ENCODE results near the gene NUP210L.

Gene NUP210L

DNA sequence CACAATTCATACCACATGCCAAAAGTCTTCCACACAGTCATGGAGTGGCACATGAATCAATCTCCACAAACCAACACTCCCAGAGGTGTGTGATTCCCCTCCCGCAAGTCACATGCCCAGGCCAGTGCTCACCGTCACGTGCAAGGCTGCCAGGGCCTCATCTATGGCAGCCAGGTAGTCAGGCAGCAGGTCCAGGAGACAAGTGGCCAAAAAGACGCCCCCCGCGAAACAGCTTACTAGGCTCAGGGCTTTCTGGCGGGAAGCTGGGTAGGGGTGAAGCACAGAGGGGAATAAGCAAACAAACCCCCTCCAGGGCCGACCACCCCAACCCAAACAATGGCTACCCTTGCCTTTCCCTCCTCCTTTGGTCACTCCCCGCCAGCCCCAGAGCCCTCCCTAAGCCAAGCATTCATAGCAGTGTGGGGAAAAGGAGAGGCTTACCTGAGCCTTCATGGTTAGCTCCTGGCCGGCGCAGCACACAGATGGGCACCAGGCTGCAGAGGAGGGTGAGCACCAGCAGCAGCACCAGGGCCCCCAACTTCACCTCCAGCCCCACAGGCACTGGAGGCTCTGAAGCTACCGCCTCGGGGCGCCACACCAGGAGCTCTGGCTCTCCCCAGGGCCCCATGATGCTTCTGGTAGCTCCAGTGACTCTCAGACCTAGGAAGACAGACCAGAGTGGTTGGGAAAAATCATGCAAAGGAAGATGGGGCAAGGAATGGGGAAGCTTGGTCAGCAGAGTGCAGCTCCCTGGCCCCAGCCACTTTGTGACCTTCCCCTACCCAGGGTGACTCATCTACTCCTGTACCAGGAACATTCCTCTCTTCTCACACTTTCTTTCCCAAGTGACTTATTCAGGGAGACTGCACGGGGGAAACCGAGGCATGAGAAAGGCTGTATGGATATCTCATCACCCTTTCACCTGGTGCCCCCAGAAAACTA is 192.5 kb downstream of the NUP210L start:
- peak; percentile 30 for DNase-seq

DNA sequence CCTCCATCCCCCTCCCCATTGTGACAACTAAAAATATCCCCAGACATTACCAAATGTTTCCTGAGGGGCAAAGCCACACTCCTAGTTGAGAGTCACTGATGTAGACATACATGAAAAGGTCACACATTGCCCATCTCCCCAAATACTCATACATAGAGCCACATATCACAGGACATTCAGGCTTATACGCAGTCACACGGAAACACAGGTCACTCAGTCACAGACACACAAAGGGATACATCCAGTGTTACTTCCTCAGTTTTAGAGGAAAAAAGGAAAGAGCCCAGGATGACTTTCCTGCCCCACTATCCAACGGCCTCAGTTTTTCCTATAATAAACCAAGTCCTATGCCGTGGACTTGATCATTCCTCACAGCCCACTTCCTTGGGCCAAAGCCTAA is 193.5 kb downstream of the NUP210L start:
- DNase-seq: no peak

- DNase-seq: no peak
Measured at GRCh38 chr1:153960206-153960605, 194.7 kb downstream of the NUP210L start.

DNA sequence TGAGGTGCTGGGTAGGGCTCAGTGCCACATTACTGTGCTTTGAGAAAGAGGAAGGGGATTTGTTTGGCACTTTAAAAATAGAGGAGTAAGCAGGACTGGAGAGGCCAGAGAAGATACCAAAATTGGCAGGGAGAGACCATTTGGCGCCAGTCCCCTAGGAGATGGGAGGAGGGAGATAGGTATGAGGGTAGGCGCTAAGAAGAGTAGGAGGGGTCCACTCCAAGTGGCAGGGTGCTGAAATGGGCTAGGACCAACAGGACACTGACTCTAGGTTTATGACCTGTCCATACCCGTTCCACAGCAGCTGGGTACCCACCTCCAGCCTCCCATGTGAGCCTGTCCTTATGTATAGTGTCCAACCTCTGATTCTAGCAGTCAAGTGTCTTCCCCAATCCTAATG is 195.4 kb downstream of the NUP210L start:
- no peak for DNase-seq

GRCh38 chr1:153958961-153959260 is 196.0 kb downstream of the NUP210L start:
- no peak for DNase-seq

GRCh38 chr1:153958111-153958960 is 196.5 kb downstream of the NUP210L start, which contains the start of gene CRTC2:
TSS of gene CRTC2 (minus strand) at chr1:153958612. CDS start at chr1:153958497, 115 bp downstream.
- DNase-seq: peak; percentile 99

- DNase-seq: peak; percentile 49
Measured at GRCh38 chr1:153957744-153958110, 197.1 kb downstream of the NUP210L start.

DNA sequence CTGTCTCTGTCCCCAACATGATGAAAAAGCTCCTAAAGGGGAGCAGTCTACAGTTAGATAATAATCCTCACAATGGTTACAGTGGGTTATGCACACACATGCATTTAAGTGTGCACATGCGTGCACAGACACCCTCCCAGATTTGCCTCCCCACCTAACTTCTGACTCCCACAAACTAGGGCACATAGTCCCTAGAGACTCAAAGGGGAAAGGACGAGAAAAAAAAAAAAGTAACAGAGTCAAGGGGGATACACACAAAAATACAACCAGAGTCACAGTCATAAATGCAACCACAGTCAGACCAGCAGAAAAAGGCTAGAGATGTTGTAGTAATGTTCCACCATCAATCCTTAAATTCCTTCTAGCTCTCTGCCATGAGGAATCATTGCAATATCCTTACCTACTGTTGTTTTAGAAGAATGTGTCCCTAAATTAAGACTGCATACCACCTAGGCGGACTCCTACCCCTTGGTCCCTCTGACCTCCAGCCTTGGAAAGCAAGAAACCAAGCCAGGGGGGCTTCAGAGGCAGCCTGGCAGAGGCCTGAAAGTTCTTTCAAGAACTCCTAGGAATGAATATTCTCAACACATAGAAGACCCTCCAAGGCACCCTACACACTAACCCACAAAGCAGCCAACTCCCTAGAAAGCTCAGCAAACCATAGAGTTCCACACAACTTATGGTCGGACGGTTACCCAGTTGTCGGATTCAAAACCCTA is 197.7 kb downstream of the NUP210L start:
- no peak for DNase-seq

DNA sequence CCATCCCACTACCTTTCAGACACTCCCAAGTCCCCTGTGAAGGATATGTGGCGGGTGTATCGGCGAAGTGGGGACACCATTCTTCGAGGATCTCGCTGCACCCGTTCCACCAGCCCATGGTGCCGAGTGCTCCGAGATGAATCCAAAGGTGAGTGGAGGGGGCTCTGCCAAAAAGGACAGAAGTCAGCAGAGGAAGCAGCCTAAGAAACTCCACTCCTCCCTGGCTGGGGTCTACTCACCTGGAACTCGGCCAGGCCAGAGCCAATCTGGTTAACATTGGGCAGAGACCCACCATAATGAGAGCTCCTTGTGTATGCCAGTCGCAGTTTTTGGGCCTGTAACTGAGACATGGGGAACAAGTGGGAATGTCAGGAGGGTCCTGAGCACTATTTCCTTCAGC is 200.0 kb downstream of the NUP210L start:
- no peak for DNase-seq

DNA sequence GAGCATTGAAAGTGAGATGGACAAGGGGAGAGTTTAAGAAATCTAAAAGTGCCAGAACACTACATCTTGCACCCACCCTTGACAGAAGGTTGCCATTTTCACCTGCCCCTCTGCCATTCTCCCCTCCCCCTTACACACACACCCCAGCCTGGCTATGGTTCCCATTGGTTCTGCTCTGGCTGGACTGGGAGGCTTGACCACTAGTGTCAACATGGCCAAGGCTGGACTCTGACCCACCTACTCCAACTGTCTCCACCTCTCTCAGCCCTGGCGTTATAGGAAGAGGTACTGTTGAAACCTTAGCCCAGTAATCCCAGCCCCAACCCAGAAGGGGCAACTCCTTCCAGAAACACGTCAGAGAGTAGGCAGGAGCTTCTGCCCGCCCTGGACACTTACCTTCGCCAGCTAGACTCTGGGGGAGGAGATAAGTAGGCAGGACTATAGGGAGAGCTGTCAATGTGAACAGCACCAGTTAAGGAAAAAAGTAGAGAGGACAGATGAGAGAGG is 201.0 kb downstream of the NUP210L start:
- no peak for DNase-seq

- no peak for DNase-seq
Measured at GRCh38 chr1:153951801-153952200, 203.1 kb downstream of the NUP210L start.

DNA sequence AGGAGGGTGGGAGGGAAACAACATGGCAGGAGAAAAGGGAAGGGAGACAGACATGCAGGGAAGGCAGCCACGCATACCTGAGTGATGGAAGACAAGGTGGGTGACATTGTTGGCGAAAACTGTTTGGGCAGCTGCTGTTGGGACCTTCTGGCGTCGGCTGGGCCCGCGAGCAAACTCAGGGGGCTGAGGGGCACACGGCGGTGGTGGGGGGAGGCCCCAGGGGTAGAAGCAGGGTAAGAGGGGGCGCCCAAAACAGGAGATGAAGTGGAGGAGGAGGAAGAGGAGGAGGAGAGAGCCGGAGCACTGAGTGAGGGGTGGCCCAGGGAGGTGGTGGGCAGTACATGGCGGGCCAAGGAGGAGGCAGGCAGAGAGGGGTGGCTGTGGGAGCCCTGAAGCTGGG is 203.7 kb downstream of the NUP210L start:
- DNase-seq: no peak

DNA sequence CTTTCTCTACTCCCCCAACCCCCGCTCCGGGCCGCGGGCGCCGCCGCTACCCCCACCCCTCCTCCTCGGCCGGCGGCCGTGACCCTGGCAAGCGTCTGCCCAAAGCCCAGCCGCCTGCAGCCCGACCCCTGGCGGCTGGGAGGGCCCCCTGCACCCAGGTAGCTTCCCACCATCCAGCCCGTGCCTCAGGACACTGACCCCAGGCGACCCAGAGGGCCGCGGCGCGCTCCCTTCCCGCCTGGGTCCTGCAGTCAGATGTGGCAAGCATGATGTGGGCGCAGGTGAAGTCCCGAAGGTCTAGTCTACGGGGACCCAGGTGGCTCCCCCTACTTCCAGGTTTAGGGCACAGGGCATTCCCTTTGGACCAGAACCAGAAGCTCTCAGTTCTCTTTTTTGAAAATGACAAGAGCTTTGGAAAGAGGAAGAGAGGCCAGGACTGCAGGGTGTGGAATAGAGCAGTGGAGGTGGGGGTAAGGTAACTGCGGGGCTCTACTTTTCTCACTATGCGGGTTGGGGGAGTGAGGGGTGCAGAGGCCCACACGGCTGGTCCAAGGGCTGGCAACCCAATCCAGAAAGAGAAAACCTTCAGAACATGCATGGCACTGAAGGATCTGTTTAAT is 208.1 kb downstream of the NUP210L start, which contains the start of gene DENND4B:
TSS of gene DENND4B (minus strand) at position 97 of the 620 bp plus-strand sequence. CDS start 2,344 bp downstream, outside the sequence.
- DNase-seq: peak; percentile 81

DNA sequence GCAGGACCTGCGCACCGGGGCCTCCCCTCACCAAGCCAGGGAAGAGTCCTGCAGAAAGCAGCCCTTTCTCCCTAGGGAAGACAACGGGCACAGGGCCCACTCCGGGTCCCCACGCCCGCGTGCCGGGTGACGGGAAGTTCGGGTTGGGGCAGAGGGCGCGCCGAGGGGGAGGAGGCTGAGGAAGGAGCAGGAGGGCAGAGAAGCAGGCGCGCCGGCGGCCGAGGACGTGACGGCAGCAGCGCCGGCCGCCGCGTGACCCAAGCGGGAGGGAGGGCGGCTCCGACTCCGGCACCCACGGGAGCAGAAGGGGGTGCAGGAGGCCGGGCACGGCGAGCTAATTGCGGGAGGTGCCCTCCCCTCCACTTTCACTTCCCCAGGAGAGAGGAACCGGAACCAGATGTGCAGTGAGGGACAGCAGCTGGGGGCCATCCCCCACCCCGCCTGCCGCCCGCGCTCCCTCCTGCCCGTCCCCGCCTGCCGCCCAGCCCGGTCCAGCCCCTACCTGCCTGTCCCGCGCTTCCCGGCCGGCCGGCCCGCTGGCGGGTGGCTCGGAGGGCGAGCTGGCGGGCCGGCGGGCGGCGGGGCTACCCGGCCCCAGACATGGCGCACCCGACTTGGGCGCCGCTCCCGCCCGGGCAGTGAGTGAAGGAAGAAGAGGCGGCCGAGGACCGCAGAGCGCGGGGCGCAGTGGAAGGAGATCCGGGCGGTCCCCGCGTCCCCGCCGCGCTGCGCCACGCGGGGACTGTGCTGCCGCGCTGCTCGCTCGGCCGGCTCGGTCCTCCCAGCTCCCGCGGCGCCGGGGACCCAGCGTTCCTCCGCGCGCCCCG is 208.9 kb downstream of the NUP210L start:
- peak; percentile 79 for DNase-seq

GRCh38 chr1:153945131-153945794 is 209.6 kb downstream of the NUP210L start:
- peak; percentile 79 for DNase-seq

DNA sequence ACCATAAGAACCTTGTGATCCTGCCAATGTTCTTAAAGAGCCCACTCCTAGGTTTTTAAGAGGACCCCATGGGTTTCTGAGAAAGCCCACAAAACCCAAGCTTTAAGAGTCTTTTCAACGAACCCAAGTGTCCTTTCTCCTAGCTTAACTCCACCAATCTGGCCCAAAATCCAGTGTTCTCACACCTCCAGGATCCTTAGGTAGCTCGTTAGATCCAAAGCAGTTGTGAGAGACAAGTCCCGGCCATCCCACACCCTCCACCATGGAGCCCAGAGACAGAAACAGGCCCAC is 210.1 kb downstream of the NUP210L start:
- no peak for DNase-seq

DNA sequence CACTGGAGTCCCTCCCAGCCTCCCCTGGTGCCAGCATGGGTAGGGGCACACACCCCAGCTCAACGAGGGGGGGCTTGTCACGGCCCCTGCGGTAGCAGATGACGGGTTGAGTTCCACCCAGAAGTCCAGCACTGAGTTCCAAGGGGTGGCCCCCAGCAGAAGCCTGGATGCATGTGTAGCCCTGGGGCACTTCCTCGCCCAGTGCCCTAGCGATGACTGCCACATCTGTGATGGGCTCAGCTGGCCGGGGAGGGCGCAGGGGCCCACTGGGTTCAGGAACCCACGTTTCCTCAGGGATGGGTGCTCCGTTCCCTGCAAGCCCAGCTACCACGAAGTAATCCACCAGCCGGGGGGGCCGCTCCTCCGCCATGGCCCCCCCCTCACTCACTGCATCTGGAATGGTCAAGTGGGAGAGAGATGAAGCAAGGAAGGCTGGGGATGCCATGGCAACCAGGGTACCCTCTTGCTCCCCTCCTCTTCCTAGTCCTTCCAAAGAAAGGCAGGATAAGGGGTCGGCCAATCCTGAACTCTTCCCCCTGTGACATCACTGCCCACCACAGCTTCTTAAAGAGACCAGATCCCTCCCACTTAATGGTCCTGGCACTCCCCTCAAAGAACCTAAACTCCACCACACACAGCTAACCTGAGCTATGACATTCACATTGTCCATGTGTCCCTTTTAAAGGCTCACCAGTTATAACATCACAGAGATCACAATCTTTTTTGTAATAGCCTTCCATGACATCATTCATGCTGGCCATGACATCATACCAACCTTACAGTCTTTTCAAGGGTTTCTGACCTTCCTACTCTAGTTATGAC is 210.7 kb downstream of the NUP210L start:
- DNase-seq: peak; percentile 32

DNA sequence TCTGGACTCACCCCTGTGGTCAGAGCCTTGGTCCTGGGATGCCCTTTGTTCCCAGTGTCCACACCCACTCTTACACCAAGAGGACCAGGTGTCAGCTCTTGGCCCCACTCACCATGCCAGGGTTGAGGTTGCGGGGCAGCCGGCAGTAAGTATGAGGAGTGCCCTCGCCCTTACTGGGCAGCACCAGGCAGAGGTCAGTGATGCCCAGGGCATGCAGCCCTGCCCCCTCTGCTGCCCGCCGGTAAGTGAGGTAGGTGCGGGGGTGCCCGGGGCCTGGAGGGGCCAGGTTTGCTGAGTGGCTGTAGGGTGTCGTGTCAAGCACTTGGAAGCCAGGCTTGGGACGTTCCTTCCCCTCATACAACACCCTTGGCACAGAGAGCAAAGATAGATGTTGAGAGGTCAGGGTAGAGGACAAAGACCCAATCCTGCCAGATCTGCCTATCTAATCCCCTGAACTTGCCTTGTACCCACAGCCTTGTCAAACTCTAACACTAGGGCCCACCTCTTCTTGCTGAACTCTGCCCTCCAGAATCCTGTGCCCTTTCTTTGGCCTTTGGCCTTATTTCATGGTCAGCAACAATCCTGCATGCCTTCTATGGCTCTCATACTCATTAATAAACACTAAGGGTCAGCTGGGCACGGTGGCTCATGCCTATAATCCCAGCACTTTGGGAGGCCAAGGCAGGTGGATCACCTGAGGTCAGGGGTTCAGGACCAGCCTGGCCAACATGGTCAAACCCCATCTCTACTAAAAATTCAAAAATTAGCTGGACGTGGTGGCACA is 211.9 kb downstream of the NUP210L start:
- DNase-seq: no peak

Data from activated CD4-positive, alpha-beta T cell treated with anti-CD3 and anti-CD28 coated beads for 48 hours (primary cell).